ENCODE measurements around the gene PLXDC2. TPM values are rescaled to one million over a fixed set of nuclear protein-coding genes. Genes with fewer than 3 reads are reported as not detected.
A peak's percentile ranks its signal among the peaks of the same experiment; 100 is the strongest.
"Not testable (repeated sequence)": the region's sequence is repeated elsewhere in the genome, so short reads cannot be mapped to it uniquely, and the experiment has no call there.

The PLXDC2 gene
- 4.3 and 7.8 TPM in 2 replicates for total RNA-seq

DNA sequence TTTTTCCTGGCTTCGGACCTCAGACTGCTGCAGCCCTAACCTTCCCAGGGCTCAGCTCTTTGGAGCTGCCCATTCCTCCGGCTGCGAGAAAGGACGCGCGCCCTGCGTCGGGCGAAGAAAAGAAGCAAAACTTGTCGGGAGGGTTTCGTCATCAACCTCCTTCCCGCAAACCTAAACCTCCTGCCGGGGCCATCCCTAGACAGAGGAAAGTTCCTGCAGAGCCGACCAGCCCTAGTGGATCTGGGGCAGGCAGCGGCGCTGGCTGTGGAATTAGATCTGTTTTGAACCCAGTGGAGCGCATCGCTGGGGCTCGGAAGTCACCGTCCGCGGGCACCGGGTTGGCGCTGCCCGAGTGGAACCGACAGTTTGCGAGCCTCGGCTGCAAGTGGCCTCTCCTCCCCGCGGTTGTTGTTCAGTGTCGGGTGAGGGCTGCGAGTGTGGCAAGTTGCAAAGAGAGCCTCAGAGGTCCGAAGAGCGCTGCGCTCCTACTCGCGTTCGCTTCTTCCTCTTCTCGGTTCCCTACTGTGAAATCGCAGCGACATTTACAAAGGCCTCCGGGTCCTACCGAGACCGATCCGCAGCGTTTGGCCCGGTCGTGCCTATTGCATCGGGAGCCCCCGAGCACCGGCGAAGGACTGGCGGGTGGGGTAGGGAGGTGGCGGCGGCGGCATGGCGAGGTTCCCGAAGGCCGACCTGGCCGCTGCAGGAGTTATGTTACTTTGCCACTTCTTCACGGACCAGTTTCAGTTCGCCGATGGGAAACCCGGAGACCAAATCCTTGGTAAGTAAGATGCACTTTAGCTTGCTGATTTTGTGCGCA is at the start of gene PLXDC2:
PLXDC2 (plus strand) TSS at position 22 of the 820 bp plus-strand sequence.
- DNase-seq (ENCODE audit: low read depth): peak; percentile 32

DNA sequence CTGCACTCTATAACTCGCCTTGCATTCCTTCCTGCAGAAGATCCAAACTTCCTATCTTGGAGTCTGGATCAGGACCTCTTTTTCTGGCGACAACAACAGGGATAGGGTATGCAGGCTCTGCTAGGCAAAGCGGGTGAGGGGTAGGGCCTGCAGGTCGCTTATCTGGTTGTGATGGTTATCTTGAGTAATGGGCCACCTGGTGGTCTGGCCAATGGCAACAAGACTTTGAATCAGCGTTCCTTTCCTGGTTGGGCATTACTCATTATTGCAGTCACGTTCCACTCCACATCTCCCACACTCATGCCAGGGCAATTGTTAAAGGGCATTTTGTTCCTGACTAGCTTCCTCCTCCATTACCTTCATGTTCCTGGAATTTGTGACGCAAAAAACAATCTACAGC is 48.4 kb upstream of the PLXDC2 start:
- peak; percentile 45 for DNase-seq (ENCODE audit: low read depth)

DNA sequence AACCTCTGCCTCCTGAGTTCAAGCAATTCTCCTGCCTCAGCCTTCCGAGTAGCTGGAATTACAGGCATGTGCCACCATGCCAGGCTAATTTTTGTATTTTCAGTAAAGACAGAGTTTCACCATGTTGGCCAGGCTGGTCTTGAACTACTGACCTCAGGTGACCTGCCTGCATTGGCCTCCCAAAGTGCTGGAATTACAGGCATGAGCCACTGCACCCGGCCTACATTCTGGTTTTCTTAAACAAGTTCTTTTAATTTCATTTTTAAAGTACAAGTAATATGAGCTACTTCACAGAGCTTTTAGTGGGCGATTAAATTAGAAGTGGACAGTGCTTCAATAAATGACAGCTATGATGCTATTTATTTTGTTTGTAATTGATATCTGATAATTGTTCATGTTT is 46.4 kb upstream of the PLXDC2 start:
- not testable (repeated sequence) for DNase-seq (ENCODE audit: low read depth)

DNA sequence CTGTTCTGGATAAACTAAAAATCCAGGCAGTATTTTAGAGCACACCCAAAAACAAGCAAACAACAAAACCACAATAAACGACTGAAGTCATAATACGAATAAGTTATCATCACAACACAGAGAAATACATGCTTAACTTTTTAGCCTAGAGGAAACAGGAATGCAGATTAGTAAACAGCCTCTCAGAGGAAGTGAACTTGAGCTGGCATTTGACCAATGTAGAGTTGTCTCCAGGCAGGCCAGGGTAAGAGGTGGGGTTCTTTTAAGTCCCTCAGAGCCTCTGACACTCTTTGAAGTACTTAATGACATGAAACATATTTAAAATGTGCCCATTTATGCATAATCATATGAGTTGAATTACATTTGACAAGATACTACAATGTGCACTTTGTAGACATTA is 43.3 kb upstream of the PLXDC2 start:
- DNase-seq (ENCODE audit: low read depth): no peak

DNA sequence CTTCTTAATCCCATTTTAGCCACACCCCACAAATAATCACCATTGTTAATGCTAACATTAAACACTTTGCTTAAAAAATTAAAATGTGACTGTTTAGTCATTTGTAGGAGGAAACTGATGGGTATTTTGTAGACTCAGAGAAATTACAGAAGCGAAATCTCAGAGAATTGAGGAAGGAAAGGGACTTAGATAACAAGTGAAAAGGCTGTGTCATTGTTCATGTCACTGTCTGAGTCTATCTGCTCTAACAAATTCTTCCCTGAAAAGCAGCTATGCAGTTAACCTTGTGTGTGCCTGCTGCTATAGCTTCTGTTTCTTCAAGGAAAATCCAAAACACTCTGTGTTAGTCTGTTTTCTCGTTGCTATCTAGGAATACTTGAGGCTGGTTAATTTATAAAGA is 40.9 kb upstream of the PLXDC2 start:
- DNase-seq (ENCODE audit: low read depth): no peak

DNA sequence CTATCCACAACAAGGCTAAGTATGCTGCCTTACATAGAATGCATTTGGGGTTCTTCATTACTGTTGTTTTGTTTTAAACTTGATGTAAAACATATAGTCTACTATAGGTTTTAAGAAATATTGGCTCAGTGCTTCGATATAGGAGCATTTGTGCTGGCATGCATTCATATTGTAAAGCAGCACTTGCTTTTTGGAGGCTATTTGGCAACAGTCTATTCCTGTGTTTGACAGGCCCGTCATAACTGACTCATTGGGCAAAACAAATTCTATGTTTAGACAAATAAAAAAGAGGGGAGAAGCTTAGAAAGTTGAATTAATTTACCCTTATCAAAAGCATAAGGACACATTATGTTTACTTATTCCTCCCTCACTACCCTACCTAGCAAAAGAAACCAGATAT is 38.4 kb upstream of the PLXDC2 start:
- DNase-seq (ENCODE audit: low read depth): no peak

DNA sequence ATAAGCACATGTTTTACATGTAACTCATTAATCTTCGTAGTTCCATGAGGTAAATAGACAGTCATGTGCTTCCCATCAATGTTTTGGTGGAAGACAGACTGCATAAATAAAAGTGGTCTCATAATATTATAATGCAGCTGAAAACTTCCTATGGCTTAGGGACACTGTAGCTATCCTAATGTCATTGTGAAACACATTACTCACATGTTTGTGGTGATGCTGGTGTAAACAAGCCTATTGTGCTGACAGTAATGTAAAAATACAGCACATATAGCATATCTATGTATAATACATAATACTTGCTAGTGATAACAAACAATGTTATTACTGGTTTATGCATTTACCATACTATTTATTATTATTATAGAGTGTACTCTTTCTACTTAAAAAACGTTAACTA is 37.2 kb upstream of the PLXDC2 start:
- no peak for DNase-seq (ENCODE audit: low read depth)

DNA sequence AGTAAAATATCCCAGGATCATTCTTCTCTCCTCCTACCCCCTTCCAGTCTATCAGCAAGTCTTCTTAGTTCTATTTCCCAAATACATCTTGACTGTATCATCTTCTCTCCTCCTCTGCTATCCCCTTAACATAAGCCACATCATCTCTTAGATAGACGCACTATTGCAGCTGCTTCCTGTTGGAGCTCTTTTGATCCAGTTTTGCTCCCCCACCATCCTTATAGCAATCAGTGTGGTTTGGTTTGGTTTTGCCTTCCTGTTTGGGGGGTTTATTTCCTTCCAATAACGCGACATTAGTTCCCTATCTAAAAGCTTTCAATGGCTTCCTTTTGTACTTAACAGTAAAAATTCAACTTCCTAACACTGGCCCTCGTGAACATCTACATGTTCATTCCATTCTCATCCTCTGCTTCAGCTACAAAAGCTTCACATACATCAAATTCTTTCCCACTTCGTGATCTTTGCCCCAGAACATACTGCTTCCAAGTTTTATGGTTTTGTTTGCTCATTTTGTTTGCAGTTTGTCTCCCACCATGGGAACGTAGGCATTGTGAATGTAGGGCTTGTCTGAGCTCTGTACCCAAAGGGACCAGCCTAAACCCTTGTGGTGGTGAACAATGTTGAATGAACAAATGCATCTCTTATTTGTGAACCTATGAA is 33.7 kb upstream of the PLXDC2 start:
- DNase-seq (ENCODE audit: low read depth): no peak

DNA sequence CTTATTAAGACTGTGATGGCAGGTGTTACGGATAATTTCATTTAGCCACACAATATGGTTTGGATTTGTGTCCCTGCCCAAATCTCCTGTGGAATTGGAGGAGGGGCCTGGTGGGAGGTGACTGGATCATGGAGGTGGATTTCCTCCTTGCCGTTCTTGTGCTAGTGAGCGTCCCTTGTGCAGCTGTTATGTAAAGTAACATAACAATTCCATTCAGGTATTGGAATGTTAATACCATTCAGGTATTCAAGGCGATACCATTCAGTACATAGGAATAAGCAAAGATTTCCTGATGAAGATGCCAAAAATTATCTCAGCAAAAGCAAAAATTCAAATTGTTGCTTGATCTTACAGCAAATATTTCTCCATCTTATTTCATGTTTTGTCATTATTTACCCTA is 32.5 kb upstream of the PLXDC2 start:
- no peak for DNase-seq (ENCODE audit: low read depth)

DNA sequence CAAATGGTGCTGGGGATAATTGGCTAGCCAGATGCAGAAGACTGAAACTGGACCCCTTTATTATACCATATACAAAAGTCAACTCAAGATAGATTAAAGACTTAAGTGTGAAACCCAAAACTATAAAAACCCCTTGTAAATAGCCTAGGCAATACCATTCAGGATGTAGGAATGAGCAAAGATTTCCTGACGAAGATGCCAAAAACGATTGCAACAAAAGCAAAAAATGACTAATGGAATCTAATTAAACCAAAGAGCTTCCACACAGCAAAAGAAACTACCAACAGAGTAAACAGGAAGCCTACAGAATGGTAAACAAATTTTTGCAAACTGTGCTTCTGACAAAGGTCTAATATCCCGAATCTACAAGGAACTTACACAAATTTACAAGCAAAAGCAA is 30.9 kb upstream of the PLXDC2 start:
- DNase-seq (ENCODE audit: low read depth): no peak

DNA sequence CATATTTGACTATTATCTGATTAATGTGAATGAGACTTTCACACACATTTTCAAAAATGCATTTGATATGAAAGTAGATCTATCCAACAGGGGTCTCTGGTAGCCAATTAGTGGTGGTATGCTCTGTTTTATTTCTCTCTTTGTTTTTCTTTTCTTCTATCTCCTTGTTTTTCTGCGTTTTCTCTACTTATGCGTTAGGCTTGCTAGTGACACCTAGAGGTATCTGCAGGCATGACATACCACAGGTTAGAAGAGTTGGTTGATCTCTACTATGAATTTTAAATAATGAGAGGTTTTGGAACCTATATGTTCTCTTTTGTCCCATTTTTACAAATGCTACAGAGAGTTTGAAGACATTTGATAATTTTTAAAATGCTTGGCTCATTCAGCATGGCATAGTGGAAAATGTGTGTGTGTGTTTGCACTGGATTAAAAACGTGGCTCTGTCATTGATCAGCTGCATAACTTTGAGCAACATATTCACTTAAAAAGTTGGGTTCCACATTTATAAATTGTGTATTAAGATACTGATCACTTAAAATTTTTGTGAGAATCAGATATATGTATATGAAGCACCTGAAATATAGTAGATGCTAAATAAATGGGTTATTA is 28.1 kb upstream of the PLXDC2 start:
- peak; percentile 72 for DNase-seq (ENCODE audit: low read depth)

DNA sequence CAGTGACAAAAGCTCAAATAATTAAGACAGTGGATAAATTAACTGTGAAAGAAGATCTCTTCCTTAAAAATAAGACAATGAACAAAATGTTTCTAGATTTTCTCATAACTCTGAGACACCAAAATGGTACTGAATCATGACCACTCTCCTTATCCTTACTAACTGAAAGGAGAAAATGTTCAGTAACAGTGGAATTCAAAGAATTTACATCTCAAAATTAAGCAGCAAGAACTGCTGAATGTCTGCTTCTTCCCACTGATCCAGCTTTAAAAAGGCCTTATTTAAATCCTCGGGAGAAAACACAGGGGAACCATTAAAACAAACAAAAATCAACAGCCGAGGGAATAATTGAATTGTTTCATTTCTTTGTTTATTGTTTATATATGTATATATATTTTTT is 27.3 kb upstream of the PLXDC2 start:
- DNase-seq (ENCODE audit: low read depth): no peak

DNA sequence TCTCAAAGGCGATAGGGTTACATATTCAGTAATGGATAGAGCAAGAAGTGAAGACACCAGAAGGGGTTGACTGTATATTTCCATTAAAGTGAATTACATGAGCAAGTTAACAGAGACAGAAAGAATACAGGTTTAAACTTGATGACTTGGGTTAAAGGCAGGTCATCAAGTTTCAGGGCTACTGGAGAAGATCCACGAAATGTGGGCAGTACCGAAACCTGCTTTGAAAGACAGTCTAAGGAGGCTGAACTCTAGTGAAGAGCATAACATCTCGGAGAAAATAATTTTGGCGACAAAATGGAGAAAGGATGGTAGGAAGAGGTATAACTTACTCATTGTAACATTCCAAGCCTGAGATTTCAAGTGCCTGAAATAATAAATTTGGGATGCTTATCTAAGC is 26.6 kb upstream of the PLXDC2 start:
- no peak for DNase-seq (ENCODE audit: low read depth)

DNA sequence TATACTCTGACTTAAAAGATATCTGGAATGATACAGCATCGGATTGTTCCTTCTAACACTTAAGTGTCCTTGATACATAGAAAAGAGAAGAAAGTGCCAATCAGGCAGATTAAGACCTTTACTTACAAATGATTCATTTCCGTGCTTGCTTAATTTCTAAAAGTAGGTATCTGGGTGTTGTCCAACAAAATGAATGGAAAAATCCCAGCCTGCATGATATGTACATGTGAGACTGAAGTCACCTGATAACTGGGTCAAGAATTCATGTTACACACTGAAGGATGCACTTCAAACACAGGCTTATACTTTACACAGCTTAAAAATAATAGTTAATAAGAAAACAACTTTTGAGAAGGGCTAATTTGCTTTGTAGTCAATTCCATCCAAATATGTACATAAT is 25.2 kb upstream of the PLXDC2 start:
- no peak for DNase-seq (ENCODE audit: low read depth)

DNA sequence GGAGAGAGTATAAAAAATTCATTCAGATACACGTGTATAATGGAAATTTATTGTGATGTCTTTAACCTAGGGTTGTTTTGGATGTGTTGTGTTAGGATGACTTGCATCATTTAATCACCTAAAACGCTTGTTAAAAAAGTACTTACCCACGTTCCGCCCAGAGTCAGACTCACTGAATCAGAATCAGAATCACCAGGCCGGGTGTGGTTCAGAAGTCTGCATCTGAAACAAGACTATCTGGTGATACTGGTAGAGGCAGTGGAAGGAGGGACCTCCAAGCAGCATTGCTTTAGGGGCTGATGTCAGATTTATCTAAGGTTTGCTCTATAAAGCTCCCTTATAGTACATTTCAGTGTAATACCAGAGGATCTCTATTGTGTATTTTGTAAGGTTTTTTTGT is 20.5 kb upstream of the PLXDC2 start:
- no peak for DNase-seq (ENCODE audit: low read depth)

DNA sequence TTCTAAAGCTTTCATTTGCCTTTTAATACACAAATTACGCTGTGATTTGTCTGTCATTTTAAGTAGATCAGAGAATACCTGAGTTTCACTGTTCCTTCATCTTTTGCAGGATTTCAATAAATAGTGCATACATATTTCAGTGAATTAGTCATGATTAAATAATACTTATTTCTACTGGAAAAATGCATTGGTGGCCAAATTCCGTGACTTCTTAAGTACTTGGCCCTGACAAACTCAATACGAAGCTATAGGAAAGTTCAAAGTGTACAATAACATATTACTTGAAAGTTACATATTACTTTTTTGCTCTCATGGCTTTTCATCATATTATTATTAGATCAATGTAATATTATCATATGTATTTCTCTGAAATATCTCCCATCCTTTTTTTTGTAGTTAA is 16.1 kb upstream of the PLXDC2 start:
- DNase-seq (ENCODE audit: low read depth): no peak

DNA sequence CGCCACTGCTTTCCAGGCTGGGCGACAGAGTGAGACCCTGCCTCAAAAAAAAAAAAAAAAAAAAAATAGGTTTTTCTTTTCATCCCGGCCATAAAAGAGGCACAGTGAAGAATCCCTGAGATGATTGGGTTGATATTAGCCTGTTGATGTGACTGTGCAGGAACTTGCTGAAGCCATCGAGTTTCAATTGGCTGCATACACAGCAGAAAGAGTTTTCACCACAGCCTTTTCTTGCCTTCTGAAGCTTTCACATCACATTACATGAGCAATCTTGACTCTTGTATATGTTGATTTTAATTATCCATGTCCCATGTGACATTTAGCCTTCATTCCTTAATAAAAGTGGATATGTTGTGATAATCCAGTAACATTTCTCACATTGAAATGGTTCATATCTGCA is 14.9 kb upstream of the PLXDC2 start:
- no peak for DNase-seq (ENCODE audit: low read depth)

DNA sequence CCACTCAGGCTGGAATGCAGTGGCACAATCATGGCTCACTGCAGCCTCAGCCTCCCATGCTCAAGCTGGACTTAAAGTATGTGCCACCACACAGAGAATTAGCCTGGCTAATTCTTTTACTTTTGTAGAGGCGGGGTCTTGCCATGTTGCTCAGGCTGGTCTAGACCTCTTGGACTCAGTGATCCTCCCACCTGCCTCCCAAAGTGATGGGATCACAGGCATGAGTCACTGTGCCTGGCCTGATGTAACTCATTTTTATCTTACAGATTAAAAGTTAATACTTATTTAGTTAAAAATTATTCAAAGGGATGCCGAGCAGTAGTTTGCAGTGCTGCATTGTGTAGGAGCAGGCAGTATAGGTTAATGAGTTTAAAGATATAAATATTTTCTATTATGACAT is 12.6 kb upstream of the PLXDC2 start:
- DNase-seq (ENCODE audit: low read depth): peak; percentile 39

DNA sequence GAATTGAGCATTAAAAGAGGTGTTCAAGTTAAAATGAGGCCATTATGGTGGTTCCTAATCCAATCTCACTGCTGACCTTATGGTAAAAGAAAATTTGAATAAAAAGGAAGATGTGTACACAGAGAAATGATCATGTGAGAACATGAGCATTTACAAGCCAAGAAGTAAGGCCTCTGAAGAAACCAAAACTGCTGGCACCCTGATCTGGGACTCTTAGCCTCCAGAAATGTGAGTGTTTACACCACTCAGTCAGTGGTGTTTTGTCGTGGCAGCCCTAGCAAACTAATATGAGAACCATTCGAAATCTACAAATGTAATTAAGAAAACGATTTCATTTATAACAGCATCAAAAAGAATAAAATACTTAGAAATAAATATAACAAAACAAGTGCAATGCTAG is 6.8 kb upstream of the PLXDC2 start:
- no peak for DNase-seq (ENCODE audit: low read depth)

DNA sequence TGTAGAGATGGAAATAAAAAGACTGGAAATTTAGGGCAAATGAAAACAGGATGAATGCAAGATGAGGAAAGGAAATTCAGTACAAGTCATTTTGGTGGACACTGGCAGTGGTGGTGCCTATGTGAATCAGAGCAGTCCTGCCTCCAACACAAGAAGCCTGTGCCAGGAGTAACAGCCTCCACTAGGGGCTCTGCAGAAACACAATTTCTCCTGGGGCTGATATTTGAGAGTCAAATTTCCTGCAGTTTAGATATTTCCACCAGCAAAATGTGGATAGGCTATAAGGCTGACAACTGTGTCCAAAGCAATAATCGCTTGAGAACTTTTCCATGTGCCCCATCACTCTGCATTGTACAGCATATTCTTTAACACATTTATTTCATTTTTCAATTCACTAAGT is 4.7 kb upstream of the PLXDC2 start:
- peak; percentile 44 for DNase-seq (ENCODE audit: low read depth)

DNA sequence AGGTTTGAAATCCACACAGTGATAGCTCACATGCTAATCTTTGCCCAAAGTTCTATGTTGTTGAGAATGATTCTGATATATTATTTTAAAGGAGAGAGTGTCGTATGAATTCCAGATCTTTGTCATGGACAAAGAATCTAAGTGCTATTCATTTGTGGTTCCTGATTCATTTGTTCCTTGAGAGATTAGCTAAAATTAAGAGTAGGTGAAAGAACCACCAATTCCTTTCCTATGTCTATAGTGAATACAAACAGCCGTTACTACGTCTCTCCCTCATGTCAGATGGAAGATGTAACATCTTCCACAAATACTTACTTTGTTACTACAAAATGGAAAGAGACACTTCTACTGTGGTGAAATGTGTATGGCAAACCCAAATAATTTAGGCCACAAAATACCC is 3.3 kb upstream of the PLXDC2 start:
- DNase-seq (ENCODE audit: low read depth): no peak

DNA sequence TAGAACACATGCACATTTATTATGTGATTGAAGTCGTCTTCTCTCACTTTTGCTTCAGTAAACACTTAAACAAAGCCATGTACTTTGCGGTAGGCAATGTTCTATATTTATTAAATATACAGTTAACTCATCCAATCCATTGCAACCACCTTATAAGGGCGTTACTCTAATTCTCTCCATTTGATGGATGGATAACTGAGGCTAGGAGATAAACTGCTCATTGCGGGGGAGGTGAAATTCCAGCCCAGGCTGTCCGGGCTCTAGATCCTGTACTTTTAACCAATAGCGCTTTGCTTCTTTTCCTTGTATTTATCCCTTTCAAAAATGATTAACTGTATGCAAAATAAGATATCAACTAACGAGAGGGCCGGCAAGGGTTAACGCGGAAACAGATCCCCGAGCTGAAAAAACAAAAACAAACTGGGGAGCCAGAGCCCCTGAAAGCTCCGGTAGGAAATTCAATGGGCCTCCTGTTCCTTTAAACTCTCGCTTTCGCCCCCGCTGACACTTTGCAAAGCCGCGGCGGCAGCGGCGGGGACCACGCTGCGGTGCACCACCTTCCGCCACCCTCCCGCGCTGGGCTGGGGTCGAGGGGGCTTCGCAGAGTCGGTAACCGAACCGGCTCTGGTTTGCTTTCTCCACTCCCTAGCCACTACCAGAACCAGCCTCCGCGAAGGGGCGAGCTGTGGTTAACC is 1.0 kb upstream of the PLXDC2 start:
- DNase-seq (ENCODE audit: low read depth): no peak

Data from renal cortical epithelial cell (primary cell).